Stimulated activated CD4-positive, alpha-beta T cell treated with anti-CD3 and anti-CD28 coated beads, Interleukin-4, amount 100 ng/mL, for 1 hour (primary cell): ENCODE measurements around the gene CDKN1C.

Experiments
- DNase-seq: peaks from one replicate; pipeline ENCODE4 v3.0.0-alpha.2; 2020

Gene CDKN1C

GRCh38 chr11:2867142-2867541 is 18.4 kb downstream of the CDKN1C start:
- no peak for DNase-seq

DNA sequence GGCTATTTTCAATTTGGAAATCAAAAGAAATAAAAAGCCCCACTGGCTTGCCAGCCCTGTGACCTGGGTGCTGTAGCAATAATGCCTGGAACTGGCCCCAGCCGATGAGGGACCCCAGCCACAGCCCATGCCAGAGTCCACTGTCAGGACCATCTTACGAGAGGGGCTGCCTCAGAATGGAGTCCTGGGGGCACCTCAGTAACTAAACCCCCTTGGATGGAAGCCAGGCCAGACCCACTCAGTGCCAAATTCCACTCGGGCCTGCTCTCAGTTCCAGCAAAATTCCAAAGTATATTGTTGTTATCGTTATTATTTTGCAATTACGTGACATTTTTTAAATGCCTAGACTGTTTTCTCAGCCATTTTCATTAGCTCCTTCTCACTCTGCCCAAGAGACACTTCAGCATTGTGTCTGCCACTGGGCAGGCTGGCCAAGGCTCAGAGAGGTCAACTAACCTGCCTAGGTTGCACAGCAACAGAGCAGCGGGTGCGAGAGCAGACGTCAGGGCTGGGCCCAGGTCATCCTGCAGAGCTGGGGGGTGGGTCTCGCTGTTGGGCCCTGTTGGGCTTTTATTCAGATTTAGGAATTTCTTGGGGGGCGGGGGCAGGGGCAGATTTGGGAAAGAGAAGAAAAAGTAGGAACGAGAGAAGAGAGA is 19.5 kb downstream of the CDKN1C start:
- DNase-seq = no peak

DNA sequence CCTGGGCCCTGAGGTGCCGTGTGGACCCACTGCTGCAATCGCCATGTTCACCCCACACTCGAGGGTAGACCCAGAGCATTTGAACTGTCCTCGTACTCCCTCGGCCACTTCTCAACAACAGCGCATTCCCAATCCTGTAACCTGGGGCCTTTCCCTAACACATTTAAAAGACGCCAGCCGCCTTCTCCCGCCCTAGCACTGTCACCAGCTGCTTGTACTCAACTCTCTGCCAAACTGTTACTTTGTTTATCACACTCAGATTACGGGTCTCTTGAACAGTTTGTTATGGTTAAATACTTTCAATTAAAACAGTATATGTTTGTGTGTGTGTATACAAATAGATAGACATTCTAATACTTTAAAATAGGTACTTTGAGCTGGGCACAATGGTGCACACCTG is 20.7 kb downstream of the CDKN1C start:
- DNase-seq = no peak

DNA sequence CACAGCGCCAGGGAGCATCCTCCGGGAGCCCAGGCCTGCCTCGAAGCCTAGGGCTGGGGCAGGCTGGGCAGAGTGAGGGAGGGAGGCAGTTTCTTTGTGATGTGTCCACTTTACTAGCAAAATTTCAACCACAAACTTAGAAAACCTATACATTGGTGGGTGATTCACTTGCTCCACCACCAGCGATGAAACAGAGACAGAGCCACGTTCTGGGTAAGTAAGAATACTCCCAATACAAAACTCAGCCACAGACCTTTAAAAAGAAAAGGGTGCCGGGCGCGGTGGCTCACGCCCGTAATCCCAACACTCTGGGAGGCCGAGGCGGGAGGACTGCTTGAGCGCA is 22.3 kb downstream of the CDKN1C start:
- no peak for DNase-seq

- no peak for DNase-seq
Measured at GRCh38 chr11:2862395-2863275, 22.9 kb downstream of the CDKN1C start.

- DNase-seq = no peak
Measured at GRCh38 chr11:2860636-2861035, 24.9 kb downstream of the CDKN1C start.

DNA sequence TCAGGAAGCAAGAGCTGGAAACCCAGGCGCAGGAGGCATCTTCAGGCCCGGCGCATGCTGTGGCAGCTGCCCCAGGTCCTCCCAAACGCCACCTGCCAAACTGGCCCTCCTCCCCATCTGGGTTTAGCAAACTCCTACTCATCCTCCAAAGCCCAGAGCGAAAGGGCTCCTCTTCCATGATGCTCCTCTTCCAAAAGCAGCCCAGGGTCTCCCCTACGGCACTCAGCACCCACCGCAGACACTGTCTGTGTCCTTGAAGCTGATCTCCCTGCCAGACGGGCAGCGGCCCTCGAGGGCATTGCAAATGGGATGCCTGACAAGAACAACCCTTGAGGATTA is 25.9 kb downstream of the CDKN1C start:
- no peak for DNase-seq

GRCh38 chr11:2858995-2859698 is 26.4 kb downstream of the CDKN1C start:
- DNase-seq = no peak

DNA sequence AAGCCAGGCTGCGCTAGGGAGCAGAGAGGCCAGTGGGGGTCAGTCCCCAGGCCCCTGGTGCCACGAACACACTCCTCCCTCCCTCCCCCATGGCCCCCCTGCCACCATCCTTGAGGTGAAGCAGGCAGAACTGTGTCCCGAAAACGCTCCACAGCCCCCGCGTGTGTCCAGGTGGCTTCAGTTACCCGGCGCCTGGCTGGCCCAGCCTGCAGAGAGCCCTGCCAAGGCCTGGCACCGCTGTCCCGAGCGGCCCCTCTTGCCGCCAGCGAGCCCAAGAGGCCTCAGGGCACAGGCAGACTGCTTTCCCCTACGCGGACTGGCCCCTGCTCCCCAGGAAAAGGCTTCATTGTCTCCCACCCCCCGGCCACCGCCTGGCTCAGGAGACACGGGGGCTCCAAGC is 27.7 kb downstream of the CDKN1C start:
- DNase-seq = no peak

DNA sequence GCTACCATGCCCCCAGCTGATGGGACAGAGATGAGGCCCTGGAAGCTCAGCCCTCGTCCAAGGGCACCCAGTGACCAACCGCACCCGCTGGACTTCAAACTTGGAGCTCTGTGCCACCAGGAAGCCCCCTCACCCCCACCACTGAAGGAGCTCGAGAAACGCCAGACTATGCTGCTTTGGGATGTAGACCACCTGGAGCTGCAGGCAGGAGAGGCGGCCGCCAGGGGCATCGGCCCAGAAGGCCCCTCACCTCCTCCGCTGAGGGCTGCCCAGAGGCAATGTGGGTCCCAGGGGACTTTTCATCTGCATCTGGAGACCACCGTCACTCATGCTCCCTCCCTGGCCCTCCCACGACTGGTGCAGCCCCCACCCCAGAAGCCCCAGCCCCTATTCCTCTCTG is 28.3 kb downstream of the CDKN1C start:
- no peak for DNase-seq

- no peak for DNase-seq
Measured at GRCh38 chr11:2855162-2855561, 30.4 kb downstream of the CDKN1C start.

DNA sequence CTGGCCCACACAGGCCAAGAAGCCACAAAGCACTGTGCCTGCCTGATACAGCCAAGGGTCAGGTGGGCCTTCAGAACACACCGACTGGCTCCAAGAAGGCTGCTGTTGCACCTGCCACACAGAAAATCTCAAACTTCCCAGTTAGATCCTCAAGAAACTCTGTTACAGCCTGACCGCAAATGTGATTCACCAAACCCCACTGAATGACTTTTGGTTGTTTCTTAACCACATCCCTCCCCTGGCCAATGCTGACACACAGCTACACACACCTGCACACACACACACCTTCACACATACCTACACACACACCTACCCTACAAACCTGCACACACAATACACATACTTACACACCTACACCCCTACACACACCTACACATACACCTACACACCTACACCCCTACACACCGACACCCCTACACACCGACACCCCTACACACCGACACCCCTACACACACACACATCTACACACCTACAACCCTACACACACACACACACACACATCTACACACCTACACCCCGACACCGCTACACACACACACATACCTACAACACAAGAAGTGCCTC is 31.5 kb downstream of the CDKN1C start:
- no peak for DNase-seq

DNA sequence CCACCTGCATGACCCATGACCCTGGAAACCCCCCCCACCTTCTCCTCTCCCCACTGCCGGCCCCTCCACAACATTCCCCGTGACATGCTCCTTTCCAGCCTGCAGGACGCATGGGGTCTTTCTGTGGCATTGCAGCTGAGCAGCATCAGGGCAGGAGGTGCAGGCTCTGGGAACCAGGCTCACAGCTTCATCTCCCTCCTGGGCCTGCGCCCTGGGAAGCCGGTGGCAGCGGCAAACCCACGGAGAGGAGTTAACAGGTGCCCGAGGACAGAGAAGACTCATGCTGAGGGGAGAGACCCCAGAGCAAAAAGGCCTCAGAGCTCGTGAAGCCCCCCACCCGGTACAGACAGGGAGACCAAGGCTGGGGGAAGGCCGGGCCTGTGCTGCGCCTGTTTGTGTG is 32.2 kb downstream of the CDKN1C start:
- no peak for DNase-seq

GRCh38 chr11:2849994-2850770 is 35.4 kb downstream of the CDKN1C start:
- DNase-seq = no peak

GRCh38 chr11:2848497-2848896 is 37.1 kb downstream of the CDKN1C start:
- no peak for DNase-seq

- DNase-seq = no peak
Measured at GRCh38 chr11:2847561-2847960, 38.0 kb downstream of the CDKN1C start.

DNA sequence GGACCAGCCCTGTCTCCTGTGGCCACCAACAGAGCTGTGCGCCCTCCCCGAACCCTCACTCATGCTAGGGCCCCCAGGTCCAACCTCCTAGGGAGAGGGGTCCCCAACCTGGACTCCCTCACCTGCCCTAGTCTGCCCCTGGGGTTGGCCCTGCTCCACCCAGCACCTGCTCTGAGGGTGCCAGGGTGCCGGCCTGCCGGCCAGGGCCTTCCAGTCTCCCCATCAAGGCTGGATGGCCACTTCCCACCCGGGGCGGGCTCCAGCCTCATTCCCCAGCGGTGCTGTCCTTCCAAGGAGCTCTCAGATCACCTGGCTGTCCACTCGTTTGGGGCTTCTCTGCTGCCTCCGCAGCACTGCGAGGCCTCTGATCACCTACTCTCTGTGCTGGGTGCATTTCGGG is 39.1 kb downstream of the CDKN1C start:
- DNase-seq = no peak

GRCh38 chr11:2846056-2846455 is 39.5 kb downstream of the CDKN1C start:
- no peak for DNase-seq

- no peak for DNase-seq
Measured at GRCh38 chr11:2844996-2845395, 40.6 kb downstream of the CDKN1C start.

DNA sequence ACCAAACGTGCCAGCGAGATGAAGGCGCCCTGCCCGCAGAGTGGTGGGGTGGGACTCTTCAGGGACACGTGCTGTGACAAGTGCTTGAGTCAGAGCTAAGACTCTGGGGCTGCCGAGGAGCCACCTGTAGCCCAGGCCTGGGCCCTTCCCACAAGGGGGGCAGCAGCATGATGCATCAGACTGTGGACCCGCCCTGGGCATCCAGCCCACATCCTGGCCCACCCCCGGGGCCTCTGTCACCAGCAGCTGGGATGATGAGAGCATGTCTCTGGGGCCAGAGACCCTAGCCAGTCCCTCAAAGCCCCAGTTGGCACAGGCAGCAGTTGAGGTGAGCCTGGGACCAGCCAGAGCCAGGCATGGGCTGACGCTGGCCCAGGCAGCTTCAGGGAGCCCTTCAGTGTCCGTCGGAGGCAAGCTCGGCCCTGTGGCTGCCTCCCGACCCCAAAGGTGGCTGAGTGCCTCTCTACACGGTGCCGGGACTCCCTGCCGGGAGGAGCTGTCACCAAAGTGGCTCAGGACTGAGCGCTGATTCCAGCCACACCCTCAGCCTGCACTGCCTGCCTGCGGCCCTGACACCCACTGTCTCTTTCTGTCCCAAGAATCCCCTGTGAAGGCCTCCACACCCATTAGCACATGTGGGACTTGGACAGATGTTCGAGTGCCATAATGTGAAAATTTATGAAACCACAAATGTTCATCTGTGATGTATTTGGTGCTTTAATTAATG is 41.3 kb downstream of the CDKN1C start:
- DNase-seq = no peak

DNA sequence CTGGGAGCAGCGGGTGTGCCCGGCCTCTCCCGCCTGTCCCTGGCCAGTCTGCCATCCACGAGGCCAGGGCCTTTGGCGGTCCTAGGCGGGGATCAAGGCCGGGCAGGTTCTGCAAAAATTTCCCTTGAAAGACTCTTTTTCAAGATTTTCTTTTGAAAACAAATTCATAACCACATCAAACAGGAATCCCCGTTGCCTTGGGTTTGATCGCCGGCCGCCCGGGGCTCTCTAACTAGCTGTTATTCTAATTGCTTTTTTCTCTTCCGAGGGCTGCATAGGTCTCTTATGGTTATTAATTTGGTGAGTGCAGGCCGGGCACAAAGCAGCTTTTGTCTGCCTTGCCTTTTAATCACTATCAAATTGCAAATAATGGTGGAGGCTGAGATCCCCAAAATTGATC is 42.0 kb downstream of the CDKN1C start:
- no peak for DNase-seq

DNA sequence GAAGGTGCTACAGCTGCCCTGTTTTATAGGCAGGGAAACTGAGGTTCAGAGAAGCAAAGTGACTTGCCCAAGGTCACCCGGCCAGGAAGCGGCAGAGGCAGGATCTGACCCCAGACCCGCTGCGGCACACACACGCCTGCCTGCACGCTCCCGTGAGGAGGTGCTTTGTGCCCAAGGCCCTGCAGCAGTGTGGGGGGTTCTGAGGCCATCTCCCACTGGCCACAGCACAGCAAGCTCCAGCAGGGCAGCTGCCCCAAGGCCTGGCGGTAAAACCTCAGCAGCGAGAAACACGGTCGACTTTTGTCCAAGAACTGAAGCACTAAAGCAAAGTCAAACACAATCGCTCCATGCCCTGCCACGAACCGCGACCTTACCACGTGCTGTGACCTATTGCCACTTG is 42.7 kb downstream of the CDKN1C start:
- DNase-seq = no peak
